BE2C (cell line): ENCODE measurements around the gene KCNE2.
"Not testable (repeated sequence)": the region's sequence is repeated elsewhere in the genome, so short reads cannot be mapped to it uniquely, and the experiment has no call there.

Experiments used
- DNase-seq: peaks from one replicate; pipeline ENCODE4 v3.0.0-alpha.2; 2020
- H3K27me3 ChIP-seq: fragments of 250-450 bp; sonication (Bioruptor Pico); 2 replicates; pipeline ENCODE4 v1.5.1; 2020; ENCODE audit warnings: mild to moderate bottlenecking
- H3K36me3 ChIP-seq: fragments of 250-450 bp; sonication (Bioruptor Pico); 2 replicates; pipeline ENCODE4 v1.5.1; 2020; ENCODE audit warnings: mild to moderate bottlenecking
- H3K4me1 ChIP-seq: fragments of 250-450 bp; sonication (Bioruptor Pico); 2 replicates; pipeline ENCODE4 v1.5.1; 2020
- H3K4me3 ChIP-seq: 2 replicates; pipeline ENCODE4 v1.5.1; 2011; ENCODE audit warnings: low read depth, low read length
- H3K9me3 ChIP-seq: fragments of 250-450 bp; sonication (Bioruptor Pico); 2 replicates; pipeline ENCODE4 v1.5.1; 2020

KCNE2 gene

DNA sequence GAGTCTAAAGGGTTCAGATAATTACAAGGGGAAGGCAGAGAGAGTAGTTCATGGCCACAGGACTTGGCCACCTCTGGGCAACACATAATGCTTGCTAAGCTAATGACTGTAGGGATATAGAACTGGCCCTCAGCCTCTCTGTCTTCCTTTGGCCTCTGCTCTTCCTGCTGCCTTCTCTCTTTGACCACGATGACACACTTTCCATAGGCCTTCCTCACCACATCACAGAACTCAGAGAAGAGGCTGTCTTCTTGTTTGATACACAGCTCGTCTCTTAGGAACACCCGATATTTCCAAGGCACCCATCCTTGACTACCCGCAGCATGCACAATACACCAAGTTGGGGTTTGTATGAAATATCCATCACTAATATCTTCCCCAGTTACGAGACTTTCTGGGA lies 36.7 kb downstream of the KCNE2 start:
- not testable (repeated sequence) for H3K9me3 ChIP-seq, H3K4me1 ChIP-seq, H3K36me3 ChIP-seq, DNase-seq, H3K27me3 ChIP-seq, H3K4me3 ChIP-seq

DNA sequence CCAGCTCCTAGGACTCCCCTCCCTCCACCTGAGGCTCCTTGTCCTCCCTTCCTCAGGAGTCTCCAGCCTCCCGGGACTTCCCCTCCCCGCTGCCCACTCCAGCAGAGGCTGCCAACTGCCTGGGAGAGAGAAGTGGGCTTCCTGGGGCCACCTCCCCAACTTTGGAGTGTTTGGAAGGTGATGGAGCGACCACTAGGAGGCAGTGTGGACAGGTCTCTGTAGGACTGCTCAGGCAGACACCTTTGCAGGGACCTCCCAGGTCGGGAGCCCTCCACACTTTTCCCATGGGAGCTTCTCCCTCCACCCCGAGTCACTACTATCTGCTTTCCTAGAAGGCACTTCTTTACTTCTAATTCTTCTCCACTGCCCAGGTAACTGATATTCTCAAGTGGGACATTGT lies 40.9 kb downstream of the KCNE2 start:
- not testable (repeated sequence) for H3K9me3 ChIP-seq, H3K36me3 ChIP-seq, DNase-seq, H3K27me3 ChIP-seq, H3K4me3 ChIP-seq, H3K4me1 ChIP-seq

DNA sequence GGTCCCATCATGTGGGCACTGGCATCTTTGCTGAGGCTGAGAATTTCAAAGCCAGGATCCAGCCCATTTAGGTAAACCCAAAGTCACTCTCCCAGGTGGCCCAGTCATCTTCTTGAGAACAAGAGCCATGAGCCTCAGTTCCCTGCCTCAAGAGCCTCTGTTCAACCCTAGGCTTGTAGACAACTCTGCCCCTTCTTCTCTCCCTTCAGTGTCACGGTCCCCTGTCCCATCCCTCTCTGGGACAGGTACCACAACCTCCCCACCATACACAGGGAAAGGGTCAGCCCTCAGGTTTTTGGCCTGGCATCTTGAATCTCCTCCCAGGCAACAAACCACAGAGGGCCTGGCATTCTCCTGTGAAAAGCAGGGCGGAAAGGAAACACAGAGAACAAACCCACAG lies 41.9 kb downstream of the KCNE2 start:
- not testable (repeated sequence) for H3K27me3 ChIP-seq, H3K4me1 ChIP-seq, H3K9me3 ChIP-seq, H3K4me3 ChIP-seq, H3K36me3 ChIP-seq, DNase-seq

DNA sequence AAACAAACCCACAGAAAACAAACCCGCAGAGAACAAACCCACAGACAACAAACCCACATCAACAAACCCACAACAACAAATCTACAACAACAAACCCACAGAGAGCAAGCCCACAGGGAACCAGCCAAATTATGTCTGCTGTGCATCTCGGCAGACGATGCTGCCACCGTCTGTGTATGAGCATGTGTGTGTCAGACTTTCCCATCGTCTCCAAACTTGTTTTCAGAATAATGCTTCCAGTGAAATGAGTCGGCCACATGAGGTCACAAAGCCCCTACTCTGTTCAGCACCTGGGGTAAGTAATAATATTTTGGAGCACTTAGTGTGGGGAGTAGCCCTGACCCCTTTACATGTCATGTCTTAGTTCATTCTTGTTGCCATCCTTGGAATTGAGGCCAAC lies 42.3 kb downstream of the KCNE2 start:
- not testable (repeated sequence) for H3K4me3 ChIP-seq

DNA sequence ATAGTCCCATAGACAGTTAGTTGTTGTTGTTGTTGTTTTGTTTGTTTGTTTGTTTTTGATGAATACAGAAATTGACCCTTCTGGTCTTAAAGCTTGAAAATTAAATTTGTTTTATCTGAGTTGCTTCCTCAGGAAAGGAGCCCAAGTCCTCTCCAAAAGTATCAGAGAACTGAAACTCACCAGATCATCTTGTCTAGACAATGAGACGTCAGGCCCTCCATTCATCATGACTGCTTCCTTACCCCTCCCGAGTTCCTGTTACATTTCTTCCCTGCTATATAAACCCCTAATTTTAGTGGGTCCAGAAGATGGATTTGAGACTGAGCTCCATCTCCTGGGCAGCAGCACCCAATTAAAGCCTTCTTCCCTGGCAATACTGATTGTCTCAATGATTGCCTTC lies 42.9 kb downstream of the KCNE2 start:
- not testable (repeated sequence) for DNase-seq, H3K4me1 ChIP-seq, H3K9me3 ChIP-seq, H3K27me3 ChIP-seq, H3K36me3 ChIP-seq, H3K4me3 ChIP-seq

More for the DNA sequence above, 42.3 kb downstream of the KCNE2 start:
- H3K9me3 ChIP-seq, H3K4me1 ChIP-seq, H3K36me3 ChIP-seq, DNase-seq, H3K27me3 ChIP-seq: not testable (repeated sequence)

DNA sequence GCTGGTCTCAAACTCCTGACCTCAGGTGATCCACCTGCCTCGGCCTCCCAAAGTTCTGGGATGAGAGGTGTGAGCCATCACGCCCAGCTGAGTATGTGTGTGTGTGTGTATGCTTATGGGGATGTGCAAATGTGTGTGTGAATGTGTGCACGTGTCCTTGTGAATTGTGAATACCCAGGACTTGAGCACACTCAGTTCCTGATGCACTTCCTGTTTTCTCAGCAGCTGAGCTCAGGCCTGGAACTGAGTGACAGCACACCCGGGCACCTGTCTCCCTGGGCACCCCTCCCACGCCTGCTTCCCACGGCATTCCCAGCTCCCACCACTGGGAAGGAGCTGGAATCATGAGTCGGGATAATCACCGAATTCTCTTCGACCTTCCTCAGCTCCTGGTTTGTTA lies 43.5 kb downstream of the KCNE2 start:
- DNase-seq, H3K4me3 ChIP-seq, H3K4me1 ChIP-seq, H3K36me3 ChIP-seq, H3K9me3 ChIP-seq, H3K27me3 ChIP-seq: not testable (repeated sequence)

DNA sequence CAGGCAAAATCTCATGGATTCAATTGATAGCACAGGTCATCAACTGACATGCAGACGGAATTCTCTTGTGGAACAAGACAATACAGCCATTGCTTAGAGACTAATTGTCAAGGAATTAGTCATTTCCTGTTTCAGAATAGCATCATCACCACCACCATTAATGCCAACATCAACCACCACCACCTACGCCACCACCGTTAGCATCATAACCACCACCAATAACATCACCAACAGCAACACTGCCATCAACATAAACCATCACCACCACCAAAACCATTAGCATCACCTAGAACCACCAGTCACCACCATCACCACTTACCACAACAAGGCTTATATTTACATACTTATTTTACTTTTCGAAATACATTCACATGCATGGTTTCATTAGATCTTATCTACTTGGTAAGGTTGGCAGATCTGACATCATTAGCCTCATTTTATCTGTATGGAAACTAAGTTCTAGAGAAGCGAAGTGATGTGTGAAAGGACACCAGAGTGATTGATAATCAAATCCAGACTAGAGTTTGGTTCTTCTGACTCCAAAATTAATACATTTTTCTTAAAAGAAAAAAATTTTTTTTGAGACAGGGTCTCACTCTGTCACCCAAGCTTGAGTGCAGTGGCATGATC lies 53.8 kb downstream of the KCNE2 start:
- not testable (repeated sequence) for H3K27me3 ChIP-seq, H3K4me1 ChIP-seq, H3K4me3 ChIP-seq, DNase-seq, H3K9me3 ChIP-seq, H3K36me3 ChIP-seq
